ENCODE measurements around the gene HAX1.
"Not testable (repeated sequence)": the region's sequence is repeated elsewhere in the genome, so short reads cannot be mapped to it uniquely, and the experiment has no call there.

Gene HAX1

DNA sequence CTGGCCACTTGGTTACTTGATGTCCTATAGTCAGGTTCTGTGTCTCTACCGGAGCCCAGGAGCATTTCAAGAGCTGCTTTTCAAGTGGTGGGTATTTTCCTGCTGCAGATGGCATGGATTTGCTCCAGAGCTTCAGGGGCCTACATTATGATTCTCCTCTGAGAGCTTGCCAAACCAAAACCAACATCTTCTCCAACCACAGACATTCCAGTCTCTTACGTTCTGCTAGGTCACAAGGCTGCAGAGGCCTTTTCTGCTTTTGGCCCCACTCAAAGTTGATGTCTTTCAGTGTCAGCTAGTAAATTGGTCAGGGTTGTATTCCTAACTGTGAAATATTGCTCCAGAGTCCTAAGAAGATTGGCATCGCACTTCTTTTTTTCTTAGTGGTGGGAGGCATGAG lies 33.7 kb downstream of the HAX1 start:
- Histone ChIP-seq H3K4me1 (ENCODE audit: insufficient read depth, low read length) (no peaks in the 10 kb centered on the region), H3K9me3 (ENCODE audit: control insufficient read depth, insufficient read depth, low read length) (no peaks in the 10 kb centered on the region), H3K36me3 (ENCODE audit: insufficient read depth, low read length) (no peaks in the 10 kb centered on the region), H3K9ac (ENCODE audit: low read depth, low read length) (no peak overlapping the region)

GRCh38 chr1:154307670-154308270 lies 35.3 kb downstream of the HAX1 start:
- not testable (repeated sequence) for H3K9ac ChIP-seq (ENCODE audit: low read depth, low read length); H3K4me1 ChIP-seq (ENCODE audit: insufficient read depth, low read length)

DNA sequence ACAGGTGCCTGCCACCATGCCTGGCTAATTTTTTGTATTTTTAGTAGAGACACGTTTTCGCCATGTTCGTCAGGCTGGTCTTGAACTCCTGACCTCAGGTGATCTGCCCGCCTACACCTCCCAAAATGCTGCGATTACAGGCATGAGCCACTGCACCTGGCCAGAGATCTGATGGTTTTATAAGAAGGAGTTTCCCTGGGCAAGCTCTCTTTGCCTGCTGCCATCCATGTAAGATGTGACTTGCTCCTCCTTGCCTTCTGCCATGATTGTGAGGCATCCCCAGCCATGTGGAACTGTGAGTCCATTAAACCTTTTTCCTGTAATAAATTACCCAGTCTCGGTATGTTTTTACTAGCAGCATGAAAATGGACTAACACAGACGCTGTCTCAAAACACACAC lies 36.7 kb downstream of the HAX1 start:
- not testable (repeated sequence) for H3K36me3 ChIP-seq (ENCODE audit: insufficient read depth, low read length); H3K9ac ChIP-seq (ENCODE audit: low read depth, low read length); H3K4me1 ChIP-seq (ENCODE audit: insufficient read depth, low read length); H3K9me3 ChIP-seq (ENCODE audit: control insufficient read depth, insufficient read depth, low read length)

More at GRCh38 chr1:154307670-154308270, 35.3 kb downstream of the HAX1 start:
- not testable (repeated sequence) for H3K9me3 ChIP-seq (ENCODE audit: control insufficient read depth, insufficient read depth, low read length); H3K36me3 ChIP-seq (ENCODE audit: insufficient read depth, low read length)

- H3K9ac ChIP-seq (ENCODE audit: low read depth, low read length); H3K4me1 ChIP-seq (ENCODE audit: insufficient read depth, low read length); H3K9me3 ChIP-seq (ENCODE audit: control insufficient read depth, insufficient read depth, low read length); H3K36me3 ChIP-seq (ENCODE audit: insufficient read depth, low read length): not testable (repeated sequence)
Observed at GRCh38 chr1:154312229-154313065, 40.0 kb downstream of the HAX1 start.

GRCh38 chr1:154313066-154313356 lies 40.6 kb downstream of the HAX1 start:
- H3K36me3 ChIP-seq (ENCODE audit: insufficient read depth, low read length), result no peaks in the 10 kb centered on the region
- no peaks in the 10 kb centered on the region for H3K4me1 ChIP-seq (ENCODE audit: insufficient read depth, low read length)
- no peak overlapping the region for H3K9ac ChIP-seq (ENCODE audit: low read depth, low read length)
- H3K9me3 ChIP-seq (ENCODE audit: control insufficient read depth, insufficient read depth, low read length), result peaks cover 7% of the 10 kb centered on the region

- not testable (repeated sequence) for H3K9me3 ChIP-seq (ENCODE audit: control insufficient read depth, insufficient read depth, low read length); H3K36me3 ChIP-seq (ENCODE audit: insufficient read depth, low read length); H3K9ac ChIP-seq (ENCODE audit: low read depth, low read length); H3K4me1 ChIP-seq (ENCODE audit: insufficient read depth, low read length)
Observed at GRCh38 chr1:154314226-154314625, 41.8 kb downstream of the HAX1 start.

GRCh38 chr1:154316704-154317103 lies 44.3 kb downstream of the HAX1 start:
- H3K9me3 ChIP-seq (ENCODE audit: control insufficient read depth, insufficient read depth, low read length), result peaks cover 7% of the 10 kb centered on the region

DNA sequence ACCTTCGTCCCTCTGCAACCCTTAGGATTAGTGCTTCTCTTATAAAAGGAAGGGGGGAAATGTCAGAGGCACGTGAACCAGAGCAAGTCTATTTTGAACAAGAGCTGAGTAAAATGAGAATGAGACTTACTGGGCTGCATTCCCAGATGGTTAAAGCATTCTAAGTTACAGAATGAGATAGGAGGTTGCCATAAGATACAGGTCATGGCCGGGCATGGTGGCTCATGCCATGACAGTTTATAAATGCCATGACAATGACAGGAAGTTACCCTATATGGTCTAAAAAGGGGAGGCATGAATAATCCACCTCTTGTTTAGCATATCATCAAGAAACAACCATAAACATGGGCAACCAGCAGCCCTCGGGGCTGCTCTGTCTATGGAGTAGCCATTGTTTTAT lies 46.0 kb downstream of the HAX1 start:
- Histone ChIP-seq H3K9me3 (ENCODE audit: control insufficient read depth, insufficient read depth, low read length) (peaks cover 7% of the 10 kb centered on the region), H3K36me3 (ENCODE audit: insufficient read depth, low read length) (no peaks in the 10 kb centered on the region; the same call in 1 of the 2 replicates), H3K9ac (ENCODE audit: low read depth, low read length) (no peak overlapping the region), H3K4me1 (ENCODE audit: insufficient read depth, low read length) (no peaks in the 10 kb centered on the region)

More at GRCh38 chr1:154316704-154317103, 44.3 kb downstream of the HAX1 start:
- Histone ChIP-seq H3K9ac (ENCODE audit: low read depth, low read length) (no peak overlapping the region), H3K4me1 (ENCODE audit: insufficient read depth, low read length) (no peaks in the 10 kb centered on the region), H3K36me3 (ENCODE audit: insufficient read depth, low read length) (no peaks in the 10 kb centered on the region; the same call in 1 of the 2 replicates)

- Histone ChIP-seq H3K4me1 (ENCODE audit: insufficient read depth, low read length) (no peaks in the 10 kb centered on the region), H3K36me3 (ENCODE audit: insufficient read depth, low read length) (no peaks in the 10 kb centered on the region; the same call in 1 of the 2 replicates), H3K9ac (ENCODE audit: low read depth, low read length) (no peak within 1 kb of the TSS), H3K9me3 (ENCODE audit: control insufficient read depth, insufficient read depth, low read length) (peaks cover 7% of the 10 kb centered on the region)
Observed at GRCh38 chr1:154320882-154321608, 48.6 kb downstream of the HAX1 start, which contains the start of gene AQP10. TSS of gene AQP10 (plus strand) at chr1:154321093. CDS start at chr1:154321156, 63 bp downstream.

GRCh38 chr1:154321609-154321934 lies 49.1 kb downstream of the HAX1 start:
- H3K4me1 ChIP-seq (ENCODE audit: insufficient read depth, low read length); H3K9me3 ChIP-seq (ENCODE audit: control insufficient read depth, insufficient read depth, low read length); H3K9ac ChIP-seq (ENCODE audit: low read depth, low read length); H3K36me3 ChIP-seq (ENCODE audit: insufficient read depth, low read length): not testable (repeated sequence)

DNA sequence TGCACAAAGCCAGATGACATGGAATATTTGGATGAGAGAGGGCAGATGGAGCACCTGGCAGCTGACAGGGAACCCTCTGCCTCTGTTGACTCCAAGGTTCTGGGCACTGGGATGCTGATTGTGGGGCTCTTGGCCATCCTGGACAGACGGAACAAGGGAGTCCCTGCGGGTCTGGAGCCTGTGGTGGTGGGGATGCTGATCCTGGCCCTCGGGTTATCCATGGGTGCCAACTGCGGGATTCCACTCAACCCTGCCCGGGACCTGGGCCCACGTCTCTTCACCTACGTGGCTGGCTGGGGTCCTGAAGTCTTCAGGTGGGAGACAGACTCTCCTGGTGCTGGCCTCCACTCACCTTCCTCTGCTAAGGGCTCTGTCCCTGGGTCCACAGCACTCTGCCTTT lies 51.1 kb downstream of the HAX1 start:
- no peaks in the 10 kb centered on the region for H3K36me3 ChIP-seq (ENCODE audit: insufficient read depth, low read length)
- no peak overlapping the region for H3K9ac ChIP-seq (ENCODE audit: low read depth, low read length)
- no peaks in the 10 kb centered on the region for H3K9me3 ChIP-seq (ENCODE audit: control insufficient read depth, insufficient read depth, low read length)
- peaks cover 17% of the 10 kb centered on the region for H3K4me1 ChIP-seq (ENCODE audit: insufficient read depth, low read length)

DNA sequence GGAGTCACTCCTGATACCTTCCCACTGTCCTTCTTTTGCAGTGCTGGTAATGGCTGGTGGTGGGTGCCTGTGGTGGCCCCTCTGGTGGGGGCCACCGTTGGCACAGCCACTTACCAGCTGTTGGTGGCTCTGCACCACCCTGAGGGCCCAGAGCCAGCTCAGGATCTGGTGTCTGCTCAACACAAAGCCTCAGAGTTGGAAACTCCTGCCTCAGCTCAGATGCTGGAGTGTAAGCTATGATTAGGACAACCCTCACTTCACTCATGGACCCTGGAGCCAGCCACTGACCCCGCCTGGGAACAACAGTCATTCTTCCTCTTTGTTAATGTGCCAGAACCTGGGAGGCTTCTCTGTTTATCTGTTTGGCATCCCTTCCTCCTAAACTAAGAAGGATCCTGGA lies 51.8 kb downstream of the HAX1 start:
- Histone ChIP-seq H3K4me1 (ENCODE audit: insufficient read depth, low read length) (peaks cover 18% of the 10 kb centered on the region), H3K9ac (ENCODE audit: low read depth, low read length) (peak overlapping the region; percentile 82; the same call in 1 of the 2 replicates), H3K36me3 (ENCODE audit: insufficient read depth, low read length) (no peaks in the 10 kb centered on the region), H3K9me3 (ENCODE audit: control insufficient read depth, insufficient read depth, low read length) (no peaks in the 10 kb centered on the region)

- no peaks in the 10 kb centered on the region for H3K9me3 ChIP-seq (ENCODE audit: control insufficient read depth, insufficient read depth, low read length)
- peaks cover 25% of the 10 kb centered on the region for H3K4me1 ChIP-seq (ENCODE audit: insufficient read depth, low read length)
- H3K36me3 ChIP-seq (ENCODE audit: insufficient read depth, low read length), result no peaks in the 10 kb centered on the region
- H3K9ac ChIP-seq (ENCODE audit: low read depth, low read length), result peak within 1 kb of the TSS; percentile 82
Observed at GRCh38 chr1:154324669-154325582, 52.5 kb downstream of the HAX1 start, which contains the start of gene ATP8B2. TSS of gene ATP8B2 (plus strand) at chr1:154325525. CDS start at chr1:154328142, 2,617 bp downstream.
